Activated CD8-positive, alpha-beta memory T cell treated with anti-CD3 and anti-CD28 coated beads, Interleukin-2, amount 10 ng/mL, durations not matched to agents 7 days and 5 days (primary cell): ENCODE data around the gene HLA-C. TPM values are rescaled to one million over a fixed set of nuclear protein-coding genes. Genes with fewer than 3 reads are reported as not detected.

Experiments
- ATAC-seq: fragments of 150-1000 bp; cut with Tn5 transposase; one replicate; pipeline ENCODE4 v1.10.0; 2021; ENCODE audit warnings: moderate library complexity
- CTCF ChIA-PET: fragments of 350-600 bp; sonication (Branson Sonifier 250); formaldehyde crosslinking; loops from one replicate; lab custom pipeline; 2021; ENCODE audit warnings: antibody characterized with exemption; lab: Charles Lee
- DNase-seq: peaks from one replicate; pipeline ENCODE4 v3.0.0-alpha.2; 2020
- H3K27ac Mint-ChIP-seq: one replicate; pipeline ENCODE4 v1.8.0; 2021; ENCODE audit warnings: mild to moderate bottlenecking, mixed read lengths
- H3K27me3 Mint-ChIP-seq: one replicate; pipeline ENCODE4 v1.8.0; 2021; ENCODE audit warnings: mixed read lengths
- H3K36me3 Mint-ChIP-seq: one replicate; pipeline ENCODE4 v1.8.0; 2021; ENCODE audit warnings: mild to moderate bottlenecking, mixed read lengths
- H3K4me1 Mint-ChIP-seq: one replicate; pipeline ENCODE4 v1.8.0; 2021; ENCODE audit warnings: mixed read lengths
- H3K4me3 Mint-ChIP-seq: one replicate; pipeline ENCODE4 v1.8.0; 2021; ENCODE audit warnings: mild to moderate bottlenecking, moderate library complexity, mixed read lengths
- H3K9me3 Mint-ChIP-seq: one replicate; pipeline ENCODE4 v1.8.0; 2022; ENCODE audit warnings: low read depth, mixed read lengths
- total RNA-seq, 2 experiments: library from RNA; stranded (reverse); gene quantifications; one replicate each; pipeline ENCODE4 v1.2.3, GENCODE V29; 2021

The HLA-C gene
- total RNA-seq, 2 experiments from 2014 or later, result 1,097 to 1,393 TPM

DNA sequence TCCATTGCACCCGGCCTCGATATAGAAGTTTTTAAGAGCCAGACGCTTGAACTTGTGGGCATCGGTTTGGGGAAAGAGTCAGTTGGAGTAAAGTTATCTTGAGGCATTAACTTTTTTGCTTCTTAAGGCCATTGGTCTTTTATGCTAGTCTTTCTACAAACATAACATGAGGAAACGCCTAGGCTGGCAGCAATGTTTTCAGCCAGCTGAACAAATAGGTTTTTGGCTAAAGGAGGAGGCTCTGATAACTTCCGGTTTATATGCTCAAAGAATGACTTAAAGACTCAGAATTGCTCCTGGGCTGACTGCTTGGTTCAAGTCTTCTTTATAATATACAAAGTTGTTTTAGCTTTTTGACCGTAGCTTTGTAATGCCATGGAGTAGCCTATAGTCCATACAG lies 46.2 kb downstream of the HLA-C start:
- Mint-ChIP-seq H3K4me3 (no peak overlapping the region), H3K9me3 (no peaks in the 10 kb centered on the region), H3K4me1 (no peaks in the 10 kb centered on the region), H3K36me3 (no peaks in the 10 kb centered on the region), H3K27ac (no peak overlapping the region), H3K27me3 (peaks cover 19% of the 10 kb centered on the region)
- ATAC-seq (no peak), DNase-seq (no peak)
- CTCF ChIA-PET, result no interaction called here

DNA sequence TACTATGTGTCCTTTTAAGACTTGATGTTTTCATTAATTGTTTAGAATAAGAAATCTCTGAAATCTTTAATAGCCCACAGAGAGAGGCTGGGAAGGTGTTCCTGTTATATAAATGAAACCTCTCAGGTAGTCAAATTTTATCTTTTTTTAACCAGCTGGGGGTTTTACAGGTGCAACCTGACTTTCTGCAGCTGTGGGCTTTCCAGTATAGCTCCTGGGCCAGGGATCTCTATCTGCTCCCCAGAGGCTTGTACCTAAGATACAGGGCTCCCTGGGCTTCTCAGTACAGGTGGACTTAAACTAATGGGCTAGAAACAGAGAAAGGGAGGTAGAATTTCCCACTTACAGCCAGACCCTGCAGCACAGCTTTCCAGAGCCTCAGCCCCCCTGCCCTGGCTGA lies 49.4 kb downstream of the HLA-C start:
- no peak for DNase-seq
- Mint-ChIP-seq H3K4me1 (no peaks in the 10 kb centered on the region), H3K4me3 (no peak overlapping the region), H3K27me3 (peaks cover 12% of the 10 kb centered on the region), H3K36me3 (peaks cover under 1% of the 10 kb centered on the region), H3K9me3 (no peaks in the 10 kb centered on the region), H3K27ac (no peak overlapping the region)
- CTCF ChIA-PET, result no interaction called here
- ATAC-seq, result no peak

Other genes with a start within 250 kb of the HLA-C start
- gene C6orf15, start 159.5 kb downstream of the HLA-C start, total RNA-seq, result not detected
- under 1 TPM in 1 of 2 experiments, not detected in 1; 0.26 TPM for gene PSORS1C1, start 157.3 kb downstream of the HLA-C start, total RNA-seq
- not detected for gene CDSN, start 151.6 kb downstream of the HLA-C start, total RNA-seq
- not detected for gene PSORS1C2, start 133.0 kb downstream of the HLA-C start, total RNA-seq
- 10 to 100 TPM; 48.3 to 57.9 TPM for gene CCHCR1, start 114.3 kb downstream of the HLA-C start, total RNA-seq
- gene TCF19, start 113.5 kb downstream of the HLA-C start, total RNA-seq, result 100 to 1,000 TPM; 100 to 106 TPM
- gene POU5F1, start 101.4 kb downstream of the HLA-C start, total RNA-seq, result not detected
- 1,000 to 10,000 TPM; 4,786 to 5,045 TPM for gene HLA-B, start 85.1 kb upstream of the HLA-C start, total RNA-seq
- 10 to 100 TPM; 15.6 to 24.7 TPM for gene MICA, start 131.5 kb upstream of the HLA-C start, total RNA-seq
- gene MICB, start 226.1 kb upstream of the HLA-C start, total RNA-seq, result 10 to 100 TPM; 44.1 to 63.8 TPM